HEK293T (cell line): ENCODE data around the gene EGFR.

Experiments
- CTCF ChIA-PET: fragments of 350-600 bp; formaldehyde crosslinking; extraction: SDS; loops from one replicate; lab custom pipeline; 2021; ENCODE audit warnings: antibody characterized with exemption, inconsistent platforms; lab: Yijun Ruan, JAX
- POLR2A ChIA-PET: fragments of 350-600 bp; formaldehyde crosslinking; extraction: SDS; loops from one replicate; lab custom pipeline; 2020; ENCODE audit warnings: antibody characterized with exemption, inconsistent platforms; lab: Yijun Ruan, JAX
- DNase-seq: peaks from one replicate; pipeline ENCODE4 v3.0.0; 2012; ENCODE audit warnings: mixed read lengths; ENCODE audit errors: extremely low spot score
- ARNT ChIP-seq: fragments of 450-650 bp; IDR thresholded peaks from 2 replicates; pipeline ENCODE4 v1.6.1; 2017; ENCODE audit warnings: mild to moderate bottlenecking
- BHLHE40 ChIP-seq: fragments of 450-650 bp; IDR thresholded peaks from 2 replicates; pipeline ENCODE4 v1.6.1; 2016; ENCODE audit warnings: mild to moderate bottlenecking, moderate library complexity, borderline replicate concordance
- CTBP1 ChIP-seq: fragments of 450-650 bp; IDR thresholded peaks from 2 replicates; pipeline ENCODE4 v1.6.1; 2016; ENCODE audit warnings: borderline replicate concordance
- ELF4 ChIP-seq: fragments of 450-650 bp; IDR thresholded peaks from 2 replicates; pipeline ENCODE4 v1.6.1; 2017; ENCODE audit warnings: antibody characterized with exemption
- FOXA1 ChIP-seq: fragments of 450-650 bp; IDR thresholded peaks from 2 replicates; pipeline ENCODE4 v1.6.1; 2016; ENCODE audit warnings: mild to moderate bottlenecking
- FOXK2 ChIP-seq: fragments of 450-650 bp; IDR thresholded peaks from 2 replicates; pipeline ENCODE4 v1.6.1; 2016; ENCODE audit warnings: mild to moderate bottlenecking
- FOXM1 ChIP-seq: fragments of 450-650 bp; IDR thresholded peaks from 2 replicates; pipeline ENCODE4 v1.6.1; 2017; ENCODE audit warnings: mild to moderate bottlenecking, borderline replicate concordance
- HDGF ChIP-seq: fragments of 450-650 bp; IDR thresholded peaks from 2 replicates; pipeline ENCODE4 v1.6.1; 2017; ENCODE audit warnings: antibody characterized with exemption, borderline replicate concordance
- L3MBTL2 ChIP-seq: fragments of 450-650 bp; conservative IDR thresholded peaks from 2 replicates; pipeline ENCODE4 v1.6.1; 2016; ENCODE audit warnings: mild to moderate bottlenecking
- LEF1 ChIP-seq: fragments of 450-650 bp; IDR thresholded peaks from 2 replicates; pipeline ENCODE4 v1.6.1; 2017; ENCODE audit warnings: mild to moderate bottlenecking, borderline replicate concordance
- NFRKB ChIP-seq: fragments of 450-650 bp; IDR thresholded peaks from 2 replicates; pipeline ENCODE4 v1.6.1; 2016; ENCODE audit warnings: mild to moderate bottlenecking, moderate library complexity
- PKNOX1 ChIP-seq: fragments of 450-650 bp; IDR thresholded peaks from 2 replicates; pipeline ENCODE4 v1.6.1; 2016
- SP1 ChIP-seq: fragments of 450-650 bp; IDR thresholded peaks from 2 replicates; pipeline ENCODE4 v1.6.1; 2017
- SUZ12 ChIP-seq: fragments of 450-650 bp; IDR thresholded peaks from 2 replicates; pipeline ENCODE4 v1.6.1; 2016; ENCODE audit warnings: mild to moderate bottlenecking
- TARDBP ChIP-seq: fragments of 450-650 bp; IDR thresholded peaks from 2 replicates; pipeline ENCODE4 v1.6.1; 2016
- ZNF384 ChIP-seq: fragments of 450-650 bp; IDR thresholded peaks from 2 replicates; pipeline ENCODE4 v1.6.1; 2016

EGFR gene

DNA sequence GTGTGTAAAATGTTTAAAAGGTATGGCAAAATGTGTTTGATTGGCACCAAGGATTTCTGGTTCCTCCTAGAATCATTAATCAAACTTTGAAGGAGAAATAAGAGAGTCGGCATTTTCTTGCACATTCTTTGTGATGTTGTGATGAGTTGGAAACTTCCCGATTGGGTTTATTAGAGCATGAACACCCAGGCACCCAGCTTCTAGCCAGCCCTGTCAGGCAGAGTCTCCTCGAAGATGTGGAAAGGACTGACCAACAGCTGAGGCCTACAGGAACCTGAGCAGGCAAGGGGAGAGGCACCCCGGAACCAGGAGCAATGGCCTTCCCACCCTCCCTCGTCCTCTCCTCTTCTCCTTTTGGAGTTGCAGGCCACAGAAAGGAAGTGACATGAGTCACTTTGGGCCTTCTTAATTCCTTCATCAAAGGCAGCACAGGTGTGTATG lies 68.7 kb downstream of the EGFR start:
- DNase-seq: no peak
- ChIA-PET CTCF (no interaction called here), POLR2A (no interaction called here)
- TF ChIP-seq PKNOX1 (no peak), HDGF (no peak), ZNF384 (no peak), SUZ12 (no peak), TARDBP (no peak), SP1 (no peak), FOXM1 (no peak), FOXA1 (no peak), ARNT (no peak), BHLHE40 (no peak), NFRKB (no peak), ELF4 (no peak), FOXK2 (no peak), CTBP1 (no peak), L3MBTL2 (no peak), LEF1 (no peak)

DNA sequence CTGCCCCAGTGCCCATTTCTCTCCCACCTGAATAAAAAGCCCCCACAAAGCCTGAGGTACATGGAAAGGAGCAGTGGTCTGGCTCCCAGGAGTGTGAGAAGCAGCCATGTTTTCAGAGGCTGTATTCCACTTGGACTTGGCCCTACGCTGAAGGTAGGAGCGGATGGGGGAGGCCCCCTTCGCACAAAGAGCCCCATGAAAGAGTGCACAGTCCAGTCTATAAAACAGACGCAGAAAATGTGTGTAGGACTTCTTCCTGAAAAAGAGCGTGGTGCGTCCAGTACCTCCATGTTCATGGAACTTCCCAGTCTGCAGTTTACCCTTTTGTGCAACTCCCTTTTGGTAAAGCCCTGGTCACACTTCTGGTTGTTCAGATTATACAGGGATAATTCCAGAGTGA lies 69.3 kb downstream of the EGFR start:
- ChIA-PET CTCF (no interaction called here), POLR2A (no interaction called here)
- DNase-seq: no peak
- TF ChIP-seq HDGF (no peak), BHLHE40 (no peak), FOXK2 (no peak), CTBP1 (no peak), L3MBTL2 (no peak), FOXM1 (no peak)

DNA sequence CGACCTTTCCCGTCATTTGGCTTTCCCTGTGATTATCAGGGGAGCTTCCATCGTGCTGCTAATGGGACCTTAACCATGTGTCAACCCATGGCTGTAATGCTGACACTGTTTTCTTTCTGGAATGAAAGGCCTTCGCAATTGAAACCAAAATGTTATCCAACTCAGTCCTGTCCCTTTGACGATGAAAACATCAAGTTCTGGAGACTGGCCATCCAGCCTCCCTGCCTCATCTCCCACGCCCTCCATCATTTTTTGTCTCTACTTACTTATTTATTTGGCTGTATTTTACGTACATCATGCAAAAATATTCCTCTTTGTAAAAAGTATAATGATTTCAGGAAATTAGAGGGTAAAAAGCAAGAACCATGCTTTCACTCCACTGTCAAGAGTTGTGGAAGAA lies 69.8 kb downstream of the EGFR start:
- CTCF ChIA-PET: no interaction called here
- DNase-seq: no peak
- TF ChIP-seq LEF1: no peak
- TF ChIP-seq PKNOX1: no peak
- TF ChIP-seq BHLHE40: no peak
- no peak for TF ChIP-seq CTBP1
- no peak for TF ChIP-seq ELF4
- TF ChIP-seq FOXA1: no peak
- no peak for TF ChIP-seq TARDBP
- TF ChIP-seq ZNF384: no peak
- TF ChIP-seq L3MBTL2: no peak
- no peak for TF ChIP-seq SUZ12
- no peak for TF ChIP-seq FOXK2
- no peak for TF ChIP-seq HDGF
- TF ChIP-seq NFRKB: no peak
- no peak for TF ChIP-seq SP1
- no peak for TF ChIP-seq ARNT
- no peak for TF ChIP-seq FOXM1
- POLR2A ChIA-PET: no interaction called here

DNA sequence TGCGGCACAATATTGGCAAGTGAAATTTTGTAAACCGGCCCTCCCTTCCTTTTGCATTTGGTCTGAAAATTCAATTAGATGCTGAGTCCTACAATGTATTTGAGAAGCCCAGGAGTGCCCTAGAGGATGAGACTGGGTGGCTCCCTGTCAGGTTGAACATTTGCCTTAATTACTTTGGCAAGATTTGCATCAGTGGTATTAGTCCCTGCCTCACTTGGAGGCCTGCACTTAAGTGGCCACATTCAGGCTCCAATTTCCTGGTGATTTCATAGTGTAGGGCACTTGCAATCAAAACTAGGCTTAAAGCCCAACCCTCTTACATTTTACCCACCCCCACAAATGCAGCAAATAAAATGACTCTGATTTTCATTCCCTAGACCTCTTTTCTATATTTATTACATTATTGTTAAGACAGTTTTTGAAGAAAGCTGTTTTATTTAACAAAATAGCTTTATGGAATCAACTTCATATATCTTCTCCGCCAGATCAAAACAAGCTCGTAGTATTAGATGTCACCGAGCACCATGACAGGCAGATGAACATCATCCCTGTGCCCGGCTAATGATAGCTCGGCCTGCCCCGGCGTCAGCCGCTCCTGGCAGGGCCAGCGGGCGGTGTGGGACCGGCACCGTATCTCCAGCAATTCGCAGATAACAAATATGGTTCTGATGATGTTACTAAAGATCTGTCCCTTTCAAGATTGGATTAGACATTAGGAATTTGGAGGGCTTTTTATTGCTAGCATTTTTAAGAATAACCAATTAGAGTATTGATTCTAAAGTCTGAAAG lies 73.6 kb downstream of the EGFR start:
- no peak for TF ChIP-seq SUZ12
- TF ChIP-seq ZNF384: no peak
- no peak for TF ChIP-seq NFRKB
- TF ChIP-seq CTBP1: no peak
- no peak for TF ChIP-seq LEF1
- TF ChIP-seq SP1: no peak
- TF ChIP-seq HDGF: no peak
- ChIA-PET POLR2A (no interaction called here), CTCF (interaction anchor here (0.7 kb wide), 1 partner anchor 18 kb away, joined by 3 read pairs; no protein-coding TSS in a partner anchor)
- DNase-seq: no peak

DNA sequence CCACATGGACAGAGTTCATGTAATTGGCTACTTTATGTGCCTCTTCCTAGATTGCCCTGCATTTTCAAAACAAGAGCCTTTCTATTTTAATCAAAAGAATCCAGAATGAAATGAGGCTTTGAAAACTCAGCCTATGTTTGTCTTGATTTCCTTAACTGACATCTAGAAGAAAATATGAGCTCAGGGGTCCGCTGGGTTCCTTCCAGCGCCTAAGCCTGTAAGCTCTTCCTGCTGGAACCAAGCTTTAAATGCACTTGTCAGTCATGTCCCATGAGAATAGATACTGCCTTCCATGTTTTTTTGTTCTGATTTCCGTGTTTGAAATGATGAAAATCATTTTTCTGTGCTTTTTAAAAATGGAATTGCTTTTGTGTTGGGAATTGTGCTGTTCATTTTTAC lies 74.2 kb downstream of the EGFR start:
- ChIA-PET CTCF (no interaction called here), POLR2A (no interaction called here)
- TF ChIP-seq SUZ12 (no peak), NFRKB (no peak), FOXM1 (no peak), L3MBTL2 (no peak), ELF4 (no peak), HDGF (no peak), TARDBP (no peak), LEF1 (no peak), FOXK2 (no peak), FOXA1 (no peak), CTBP1 (no peak), PKNOX1 (no peak), ARNT (no peak), BHLHE40 (no peak), ZNF384 (no peak), SP1 (no peak)
- no peak for DNase-seq

DNA sequence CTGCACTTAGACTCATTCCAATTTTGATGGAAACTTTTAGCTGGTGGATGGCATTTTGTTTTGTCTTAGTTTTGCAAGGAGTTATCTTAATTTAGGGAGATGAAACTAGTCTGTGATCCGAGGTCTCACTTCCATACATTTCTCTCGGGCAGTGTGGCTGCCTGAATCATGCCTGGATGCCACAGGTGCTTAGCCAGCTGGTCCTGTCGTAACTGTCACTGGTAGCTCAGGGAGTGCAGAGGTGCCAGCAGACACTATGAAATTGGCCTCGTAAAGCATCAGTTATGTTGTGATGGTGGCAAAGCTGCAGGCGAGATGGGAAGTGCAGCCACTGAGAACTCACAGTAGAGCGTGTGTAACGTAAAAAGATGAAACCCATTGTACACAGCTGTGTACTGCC lies 74.9 kb downstream of the EGFR start:
- TF ChIP-seq ARNT (no peak), ZNF384 (no peak), FOXM1 (no peak), ELF4 (no peak), FOXK2 (no peak), SP1 (no peak), NFRKB (no peak), L3MBTL2 (no peak), FOXA1 (no peak), HDGF (no peak), BHLHE40 (no peak), PKNOX1 (no peak), CTBP1 (no peak), LEF1 (no peak), TARDBP (no peak), SUZ12 (no peak)
- CTCF ChIA-PET: no interaction called here
- no peak for DNase-seq
- POLR2A ChIA-PET: no interaction called here
